Naive B cell (primary cell): ENCODE measurements around the gene DLL4. TPM values are rescaled to one million over a fixed set of nuclear protein-coding genes. Genes with fewer than 3 reads are reported as not detected.
"Not testable (repeated sequence)": the region's sequence is repeated elsewhere in the genome, so short reads cannot be mapped to it uniquely, and the experiment has no call there.

ENCODE experiments used
- ATAC-seq, 2 donors: fragments of 150-1000 bp; cut with Tn5 transposase; 2 replicates each; pipeline ENCODE4 v1.10.0; 2021; ENCODE audit warnings: low read depth in 2 of 2, mild to moderate bottlenecking in 2 of 2, moderate library complexity in 2 of 2
- DNase-seq: peaks from one replicate; pipeline ENCODE4 v3.0.0; 2022
- H3K27ac Mint-ChIP-seq, 6 donors: one replicate each; pipeline ENCODE4 v1.8.0; 2020 to 2022; ENCODE audit warnings: mild to moderate bottlenecking in 6 of 6, mixed read lengths in 6 of 6, moderate library complexity in 5 of 6, inconsistent platforms in 2 of 6
- H3K27me3 Mint-ChIP-seq, 3 donors: one replicate each; pipeline ENCODE4 v1.8.0; 2021 to 2022; ENCODE audit warnings: mixed read lengths in 3 of 3, mild to moderate bottlenecking in 1 of 3
- H3K36me3 Mint-ChIP-seq, 2 donors: one replicate each; pipeline ENCODE4 v1.8.0; 2020 to 2022; ENCODE audit warnings: mixed read lengths in 2 of 2, inconsistent platforms in 1 of 2, mild to moderate bottlenecking in 1 of 2
- H3K4me1 Mint-ChIP-seq, 3 donors: one replicate each; pipeline ENCODE4 v1.8.0; 2020 to 2022; ENCODE audit warnings: mixed read lengths in 3 of 3, inconsistent platforms in 1 of 3, mild to moderate bottlenecking in 1 of 3, moderate library complexity in 1 of 3
- H3K4me3 Mint-ChIP-seq, 8 donors: one replicate each; pipeline ENCODE4 v1.8.0; 2020 to 2022; ENCODE audit warnings: mild to moderate bottlenecking in 8 of 8, mixed read lengths in 8 of 8, moderate library complexity in 8 of 8, inconsistent platforms in 2 of 8
- H3K9me3 Mint-ChIP-seq, 7 donors: one replicate each; pipeline ENCODE4 v1.8.0; 2020 to 2022; ENCODE audit warnings: mixed read lengths in 7 of 7, mild to moderate bottlenecking in 5 of 7, inconsistent platforms in 2 of 7, moderate library complexity in 1 of 7
- polyA plus RNA-seq, 6 donors: library from polyadenylated mRNA; unstranded; fragments of 300-500 nt; fragmentation: Illumina TruSeq; gene quantifications; one replicate each; pipeline ENCODE4 v1.2.3, GENCODE V29; 2021; ENCODE audit warnings: low read depth in 6 of 6

DLL4 gene
- polyA plus RNA-seq, 6 donors from 2014 or later = not detected

- ATAC-seq (no peak), DNase-seq (no peak)
- Mint-ChIP-seq H3K4me3 (peak overlapping the region in 1 of 8 donors; percentile 9), H3K27me3 (no peaks in the 10 kb centered on the region), H3K36me3 (no peaks in the 10 kb centered on the region), H3K4me1 (peaks cover 23 to 30% (median 29%) of the 10 kb centered on the region in 3 donors), H3K9me3 (no peaks in the 10 kb centered on the region), H3K27ac (no peak overlapping the region)
Measured at GRCh38 chr15:40957041-40957555, 28.0 kb downstream of the DLL4 start.

GRCh38 chr15:40957581-40958051 is 28.5 kb downstream of the DLL4 start:
- ATAC-seq (no peak), DNase-seq (no peak)
- Mint-ChIP-seq H3K4me3 (no peak overlapping the region), H3K36me3 (no peaks in the 10 kb centered on the region), H3K27ac (peak overlapping the region in 1 of 6 donors; percentile 43), H3K9me3 (no peaks in the 10 kb centered on the region), H3K4me1 (peaks cover 22 to 26% (median 24%) of the 10 kb centered on the region in 3 donors), H3K27me3 (no peaks in the 10 kb centered on the region)

GRCh38 chr15:40958146-40958545 is 29.0 kb downstream of the DLL4 start:
- Mint-ChIP-seq H3K27ac (peak overlapping the region in 2 of 6 donors; percentile 43 to 96), H3K36me3 (no peaks in the 10 kb centered on the region), H3K4me3 (no peak overlapping the region), H3K4me1 (peaks cover 19 to 21% (median 20%) of the 10 kb centered on the region in 3 donors), H3K9me3 (peaks cover 0 to under 1% (median 0%) of the 10 kb centered on the region in 7 donors), H3K27me3 (peaks cover 0 to 5% (median 3%) of the 10 kb centered on the region in 3 donors)
- DNase-seq (no peak), ATAC-seq (no peak)

- Mint-ChIP-seq H3K36me3 (no peaks in the 10 kb centered on the region), H3K4me3 (peak overlapping the region in 2 of 8 donors; percentile 4 to 12), H3K9me3 (peaks cover 0 to 1% (median 0%) of the 10 kb centered on the region in 7 donors), H3K27ac (peak overlapping the region in 2 of 6 donors; percentile 43 to 53), H3K27me3 (peaks cover 0 to 9% (median 6%) of the 10 kb centered on the region in 3 donors), H3K4me1 (peaks cover 14 to 19% (median 15%) of the 10 kb centered on the region in 3 donors)
- no peak for DNase-seq
- no peak for ATAC-seq
Measured at GRCh38 chr15:40958723-40959122, 29.6 kb downstream of the DLL4 start.

- Mint-ChIP-seq H3K9me3 (peaks cover 0 to 1% (median 0%) of the 10 kb centered on the region in 7 donors), H3K36me3 (no peaks in the 10 kb centered on the region), H3K27me3 (peaks cover 0 to 14% (median 10%) of the 10 kb centered on the region in 3 donors), H3K27ac (peak overlapping the region in 2 of 6 donors; percentile 50 to 93), H3K4me3 (peak overlapping the region in 2 of 8 donors; percentile 23 to 70), H3K4me1 (peaks cover 9 to 17% (median 11%) of the 10 kb centered on the region in 3 donors)
- DNase-seq = no peak
- peak; percentile 82 to 90 for ATAC-seq
Measured at GRCh38 chr15:40959331-40960141, 30.4 kb downstream of the DLL4 start.

DNA sequence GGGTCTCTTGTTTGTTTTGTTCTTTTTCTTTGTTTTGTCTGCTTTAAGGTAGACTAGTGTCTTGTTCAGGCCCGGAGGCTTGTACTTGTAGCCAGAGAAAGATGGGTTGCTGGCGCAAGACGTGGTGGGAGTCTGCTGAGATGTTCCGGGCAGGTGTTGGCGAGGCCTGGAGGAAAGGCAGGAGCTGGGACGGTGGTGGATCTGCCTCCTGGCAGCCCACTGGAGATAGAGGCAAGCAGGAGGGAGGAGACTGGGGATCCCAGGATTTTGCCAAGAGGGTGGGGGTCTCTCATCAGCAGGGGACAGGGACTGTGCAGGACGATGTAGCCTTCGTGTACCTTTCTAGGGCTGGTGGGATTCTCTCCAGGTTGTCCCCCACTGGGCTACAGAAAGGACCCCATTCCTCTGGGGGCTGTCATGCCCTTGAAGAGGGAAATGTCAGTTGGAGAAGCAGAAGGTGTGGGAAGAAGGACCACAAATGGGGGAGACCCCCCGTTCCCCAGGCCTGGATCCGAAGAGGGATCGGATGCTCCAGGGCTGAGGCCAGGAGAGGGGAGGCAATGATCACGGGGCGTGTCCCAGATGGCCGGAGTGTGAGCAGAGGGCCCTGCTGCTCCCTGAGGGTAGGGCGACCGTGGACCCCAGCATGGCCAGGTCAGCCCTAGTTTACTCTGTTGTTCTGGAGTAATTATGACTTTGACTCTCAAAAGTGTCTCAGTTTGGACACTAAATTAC is 31.2 kb downstream of the DLL4 start:
- H3K4me3 Mint-ChIP-seq = peak overlapping the region in 2 of 8 donors; percentile 23 to 70
- DNase-seq (no peak), ATAC-seq (no peak)
- no peaks in the 10 kb centered on the region for H3K36me3 Mint-ChIP-seq
- H3K9me3 Mint-ChIP-seq = peaks cover 0 to 1% (median 0%) of the 10 kb centered on the region in 7 donors
- peak overlapping the region in 3 of 6 donors; percentile 50 to 93 (median 89) for H3K27ac Mint-ChIP-seq
- H3K27me3 Mint-ChIP-seq = peaks cover 0 to 18% (median 12%) of the 10 kb centered on the region in 3 donors
- H3K4me1 Mint-ChIP-seq = peaks cover 11 to 18% (median 11%) of the 10 kb centered on the region in 3 donors

DNA sequence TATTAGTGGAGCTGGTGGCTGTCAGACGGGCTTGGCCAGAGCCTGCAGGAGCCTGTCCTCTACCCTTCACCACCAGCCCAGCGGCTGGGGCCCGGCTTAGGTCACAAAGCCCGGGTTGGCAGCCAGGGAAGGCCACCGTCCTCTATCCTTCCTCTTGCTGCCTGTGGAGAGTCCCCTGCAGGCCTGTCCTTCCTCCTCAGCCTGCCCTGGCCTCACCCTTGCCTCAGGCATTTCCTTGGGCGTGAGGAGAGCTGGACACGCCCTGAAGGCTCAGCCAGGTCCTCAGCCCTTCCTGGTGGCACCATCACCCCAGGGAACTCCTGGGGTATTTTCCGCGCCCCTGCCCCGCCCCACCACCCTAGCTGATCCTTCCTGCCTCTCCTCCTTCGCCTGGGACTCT is 31.8 kb downstream of the DLL4 start:
- DNase-seq (no peak), ATAC-seq (no peak)
- Mint-ChIP-seq H3K27me3 (peaks cover 0 to 18% (median 12%) of the 10 kb centered on the region in 3 donors), H3K36me3 (no peaks in the 10 kb centered on the region), H3K27ac (no peak overlapping the region), H3K4me3 (no peak overlapping the region), H3K9me3 (peaks cover 0 to 1% (median 0%) of the 10 kb centered on the region in 7 donors), H3K4me1 (peaks cover 11 to 18% (median 11%) of the 10 kb centered on the region in 3 donors)

DNA sequence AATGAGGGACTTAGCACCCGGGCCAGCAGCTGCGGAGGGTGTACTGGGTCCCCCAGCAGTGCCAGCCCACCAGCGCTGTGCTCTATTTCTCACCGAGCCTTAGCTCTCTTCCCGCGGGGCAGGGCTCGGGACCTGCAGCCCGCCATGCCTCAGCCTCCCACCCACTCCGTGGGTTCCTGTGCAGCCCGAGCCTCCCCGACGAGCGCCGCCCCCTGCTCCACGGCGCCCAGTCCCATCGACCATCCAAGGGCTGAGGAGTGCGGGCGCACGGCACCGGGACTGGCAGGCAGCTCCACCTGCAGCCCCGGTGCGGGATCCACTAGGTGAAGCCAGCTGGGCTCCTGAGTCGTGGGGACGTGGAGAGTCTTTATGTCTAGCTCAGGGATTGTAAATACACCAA is 32.6 kb downstream of the DLL4 start:
- not testable (repeated sequence) for H3K4me3 Mint-ChIP-seq, DNase-seq, ATAC-seq, H3K27ac Mint-ChIP-seq, H3K36me3 Mint-ChIP-seq, H3K9me3 Mint-ChIP-seq
- Mint-ChIP-seq H3K27me3 (peaks cover 0 to 18% (median 12%) of the 10 kb centered on the region in 3 donors), H3K4me1 (peaks cover 11 to 18% (median 11%) of the 10 kb centered on the region in 3 donors)

DNA sequence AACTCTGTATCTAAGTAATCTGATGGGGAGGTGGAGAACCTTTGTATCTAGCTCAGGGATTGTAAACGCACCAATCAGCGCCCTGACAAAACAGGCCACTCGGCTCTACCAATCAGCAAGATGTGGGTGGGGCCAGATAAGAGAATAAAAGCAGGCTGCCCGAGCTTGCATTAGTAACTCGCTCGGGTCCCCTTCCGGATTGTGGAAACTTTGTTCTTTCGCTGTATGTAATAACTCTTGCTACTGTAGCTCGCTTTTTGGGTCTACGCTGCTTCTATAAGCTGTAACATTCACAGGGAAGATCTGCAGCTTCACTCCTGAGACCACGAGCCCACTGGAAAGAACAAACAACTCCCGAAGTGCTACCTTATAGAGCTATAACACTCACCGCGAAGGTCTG is 33.2 kb downstream of the DLL4 start:
- H3K9me3 Mint-ChIP-seq, H3K27ac Mint-ChIP-seq, H3K4me3 Mint-ChIP-seq, H3K36me3 Mint-ChIP-seq, ATAC-seq, DNase-seq: not testable (repeated sequence)
- peaks cover 11 to 18% (median 11%) of the 10 kb centered on the region in 3 donors for H3K4me1 Mint-ChIP-seq
- H3K27me3 Mint-ChIP-seq = peaks cover 0 to 18% (median 12%) of the 10 kb centered on the region in 3 donors

DNA sequence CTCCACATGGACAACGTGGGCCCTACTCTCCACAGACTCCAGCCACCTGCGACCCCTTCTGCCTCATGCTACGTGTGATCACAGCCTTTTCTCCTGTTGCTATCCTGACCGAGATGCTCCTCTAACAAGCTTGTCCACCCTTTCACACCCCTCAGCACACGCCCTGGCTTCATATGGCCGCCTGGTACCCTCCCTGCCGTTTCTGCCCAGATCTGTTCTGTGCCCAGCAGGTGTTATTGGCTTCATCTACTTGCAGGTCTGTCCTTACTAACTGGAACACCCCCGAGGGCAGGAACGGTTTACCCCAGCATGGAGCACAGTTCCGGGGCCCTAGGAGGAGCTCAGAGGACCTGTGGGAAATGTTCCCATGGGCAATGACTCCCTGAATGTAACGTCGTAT is 34.1 kb downstream of the DLL4 start:
- peak overlapping the region in 1 of 6 donors; percentile 86 for H3K27ac Mint-ChIP-seq
- H3K27me3 Mint-ChIP-seq = peaks cover 0 to 18% (median 12%) of the 10 kb centered on the region in 3 donors
- peaks cover 0 to 1% (median 0%) of the 10 kb centered on the region in 7 donors for H3K9me3 Mint-ChIP-seq
- no peaks in the 10 kb centered on the region for H3K36me3 Mint-ChIP-seq
- ATAC-seq (no peak), DNase-seq (no peak)
- H3K4me3 Mint-ChIP-seq = no peak overlapping the region
- peaks cover 11 to 18% (median 11%) of the 10 kb centered on the region in 3 donors for H3K4me1 Mint-ChIP-seq

- no peaks in the 10 kb centered on the region for H3K36me3 Mint-ChIP-seq
- ATAC-seq = no peak
- no peak overlapping the region for H3K4me3 Mint-ChIP-seq
- peaks cover 11 to 13% (median 11%) of the 10 kb centered on the region in 3 donors for H3K4me1 Mint-ChIP-seq
- DNase-seq = no peak
- peak overlapping the region in 1 of 6 donors; percentile 47 for H3K27ac Mint-ChIP-seq
- peaks cover 0 to 18% (median 12%) of the 10 kb centered on the region in 3 donors for H3K27me3 Mint-ChIP-seq
- H3K9me3 Mint-ChIP-seq = peaks cover 0 to 1% (median 0%) of the 10 kb centered on the region in 7 donors
Measured at GRCh38 chr15:40964006-40964405, 34.9 kb downstream of the DLL4 start.

DNA sequence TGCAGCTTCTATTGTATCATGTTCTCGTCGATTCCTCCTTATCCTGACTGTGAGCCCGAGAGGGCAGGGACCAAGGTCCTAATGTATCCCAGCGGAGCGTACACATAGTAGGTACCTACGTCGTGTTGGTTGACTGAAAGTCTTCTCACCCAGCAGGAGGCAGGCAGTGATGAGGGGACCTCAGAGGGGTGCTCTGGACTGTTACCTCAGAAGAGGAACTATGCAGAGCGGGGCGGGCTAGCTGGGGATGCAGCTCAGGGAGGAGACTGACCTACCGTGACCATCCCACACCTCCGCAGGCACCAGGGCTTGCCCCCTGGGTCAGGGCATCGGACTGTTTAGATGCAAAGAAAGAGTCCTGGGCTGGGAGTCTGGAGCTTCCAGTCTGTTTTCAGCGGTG is 35.5 kb downstream of the DLL4 start:
- no peaks in the 10 kb centered on the region for H3K36me3 Mint-ChIP-seq
- DNase-seq (no peak), ATAC-seq (peak; percentile 22 to 52)
- peaks cover 0 to 18% (median 12%) of the 10 kb centered on the region in 3 donors for H3K27me3 Mint-ChIP-seq
- peak overlapping the region in 1 of 6 donors; percentile 36 for H3K27ac Mint-ChIP-seq
- no peak overlapping the region for H3K4me3 Mint-ChIP-seq
- H3K4me1 Mint-ChIP-seq = peaks cover 8 to 12% (median 9%) of the 10 kb centered on the region in 3 donors
- H3K9me3 Mint-ChIP-seq = peaks cover 0 to 1% (median 0%) of the 10 kb centered on the region in 7 donors
